Natural killer cell (primary cell): ENCODE results near the gene RAB9B. TPM values are rescaled to one million over a fixed set of nuclear protein-coding genes. Genes with fewer than 3 reads are reported as not detected.

Source experiments
- ATAC-seq, 3 donors: fragments of 150-1000 bp in 2 of 3; fragments of 200-7000 bp in 1 of 3; cut with Tn5 transposase; 1 replicate in 1 of 3; 2 replicates in 2 of 3; pipeline ENCODE4 v1.10.0; 2021; ENCODE audit warnings: mild to moderate bottlenecking in 2 of 3, moderate library complexity in 2 of 3
- DNase-seq, 2 donors: peaks; one replicate each; pipeline versions ENCODE4 v3.0.0 to v3.0.0-alpha.2; 2013 to 2021; ENCODE audit warnings: mixed read lengths in 1 of 2
- H3K27ac ChIP-seq: one replicate; pipeline ENCODE4 v1.5.1; 2013; ENCODE audit warnings: mild to moderate bottlenecking, low read length
- H3K27me3 ChIP-seq: one replicate; pipeline ENCODE4 v1.6.1; 2013; ENCODE audit warnings: low read length; ENCODE audit not compliant: control insufficient read depth, insufficient read depth
- H3K36me3 ChIP-seq: one replicate; pipeline ENCODE4 v1.6.1; 2013; ENCODE audit warnings: low read length; ENCODE audit not compliant: control insufficient read depth, insufficient read depth
- H3K4me1 ChIP-seq: one replicate; pipeline ENCODE4 v1.6.1; 2013; ENCODE audit warnings: low read length; ENCODE audit not compliant: control insufficient read depth, insufficient read depth
- H3K4me3 ChIP-seq: one replicate; pipeline ENCODE4 v1.5.1; 2013; ENCODE audit warnings: low read length
- H3K9me3 ChIP-seq: one replicate; pipeline ENCODE4 v1.6.1; 2013; ENCODE audit warnings: low read length; ENCODE audit not compliant: control insufficient read depth, insufficient read depth
- H3K27ac Mint-ChIP-seq, 2 donors: one replicate each; pipeline ENCODE4 v1.8.0; 2022; ENCODE audit warnings: mild to moderate bottlenecking in 2 of 2, mixed read lengths in 2 of 2, moderate library complexity in 1 of 2
- H3K27me3 Mint-ChIP-seq, 2 donors: one replicate each; pipeline ENCODE4 v1.8.0; 2022; ENCODE audit warnings: low read depth in 2 of 2, mixed read lengths in 2 of 2
- H3K36me3 Mint-ChIP-seq: one replicate; pipeline ENCODE4 v1.8.0; 2022; ENCODE audit warnings: mixed read lengths
- H3K4me1 Mint-ChIP-seq, 2 donors: one replicate each; pipeline ENCODE4 v1.8.0; 2022; ENCODE audit warnings: mixed read lengths in 2 of 2
- H3K4me3 Mint-ChIP-seq: one replicate; pipeline ENCODE4 v1.8.0; 2022; ENCODE audit warnings: mild to moderate bottlenecking, moderate library complexity, mixed read lengths
- H3K9me3 Mint-ChIP-seq, 2 donors: one replicate each; pipeline ENCODE4 v1.8.0; 2022; ENCODE audit warnings: mixed read lengths in 2 of 2
- CTCF ChIP-seq: fragments of 200-600 bp; IDR thresholded peaks from one replicate; pipeline ENCODE4 v1.8.0; 2022; ENCODE audit warnings: antibody characterized with exemption
- WGBS: methylation state at CpG from one replicate; pipeline ENCODE4 v1.1.7; 2013; ENCODE audit warnings: missing lambda C conversion rate; ENCODE audit not compliant: insufficient coverage; 5-methylcytosine and 5-hydroxymethylcytosine counted together
- intact Hi-C: fragments of 100-400 bp; cut with micrococcal nuclease; formaldehyde crosslinking; loops from one replicate; pipeline ENCODE4 v1.14.2; 2022
- total RNA-seq, 4 donors: library from RNA; stranded (reverse); fragments of 120-200 nt in 1 of 4; gene quantifications; one replicate each; pipeline versions ENCODE4 v1.2.3 to v1.2.4, GENCODE V29; 2013 to 2022

RAB9B gene
- total RNA-seq, 3 donors from 2014 or later (not counting 1 experiment from before 2014, with no cell fraction given): 0.45 to 0.64 (median 0.50) TPM

- Mint-ChIP-seq H3K27ac (no peak overlapping the region), H3K27me3 (peaks cover 0 to 1% of the 10 kb centered on the region in 2 donors), H3K4me3 (no peak overlapping the region), H3K36me3 (no peaks in the 10 kb centered on the region), H3K9me3 (no peaks in the 10 kb centered on the region), H3K4me1 (no peaks in the 10 kb centered on the region)
- 72% methylated on average over 3 of the region's 3 CpGs for WGBS
- H3K27ac ChIP-seq: no peak overlapping the region
- DNase-seq: no peak
- no peaks in the 10 kb centered on the region for H3K4me1 ChIP-seq
- H3K27me3 ChIP-seq: no peaks in the 10 kb centered on the region
- ATAC-seq: no peak
- no peaks in the 10 kb centered on the region for H3K36me3 ChIP-seq
- no peak overlapping the region for H3K4me3 ChIP-seq
- TF ChIP-seq CTCF: no peak
- no peaks in the 10 kb centered on the region for H3K9me3 ChIP-seq
- intact Hi-C loops: no loop called here
Measured at GRCh38 chrX:103783196-103783595, 48.9 kb downstream of the RAB9B start.

GRCh38 chrX:103782640-103783039 is 49.4 kb downstream of the RAB9B start:
- Mint-ChIP-seq H3K4me3 (no peak overlapping the region), H3K36me3 (no peaks in the 10 kb centered on the region), H3K27ac (no peak overlapping the region), H3K9me3 (no peaks in the 10 kb centered on the region), H3K4me1 (no peaks in the 10 kb centered on the region), H3K27me3 (peaks cover 0 to 2% of the 10 kb centered on the region in 2 donors)
- DNase-seq (no peak), ATAC-seq (no peak)
- Histone ChIP-seq H3K4me1 (no peaks in the 10 kb centered on the region), H3K9me3 (no peaks in the 10 kb centered on the region), H3K27ac (no peak overlapping the region), H3K4me3 (no peak overlapping the region), H3K27me3 (no peaks in the 10 kb centered on the region), H3K36me3 (no peaks in the 10 kb centered on the region)
- intact Hi-C loops: no loop called here
- TF ChIP-seq CTCF: no peak
- WGBS: 67% methylated on average over 1 of the region's 3 CpGs

- Histone ChIP-seq H3K27ac (no peak overlapping the region), H3K9me3 (no peaks in the 10 kb centered on the region), H3K4me3 (no peak overlapping the region), H3K36me3 (no peaks in the 10 kb centered on the region), H3K27me3 (no peaks in the 10 kb centered on the region), H3K4me1 (no peaks in the 10 kb centered on the region)
- no peaks in the 10 kb centered on the region for H3K9me3 Mint-ChIP-seq
- H3K36me3 Mint-ChIP-seq: no peaks in the 10 kb centered on the region
- DNase-seq (no peak), ATAC-seq (no peak)
- no peak overlapping the region for H3K4me3 Mint-ChIP-seq
- H3K27ac Mint-ChIP-seq: no peak overlapping the region
- no CpG with 5 or more reads among the region's 1 CpG for WGBS
- H3K27me3 Mint-ChIP-seq: peaks cover 0 to 2% of the 10 kb centered on the region in 2 donors
- H3K4me1 Mint-ChIP-seq: no peaks in the 10 kb centered on the region
- TF ChIP-seq CTCF: no peak
- intact Hi-C loops: no loop called here
Measured at GRCh38 chrX:103781706-103782105, 50.4 kb downstream of the RAB9B start.

GRCh38 chrX:103781062-103781402 is 51.0 kb downstream of the RAB9B start:
- no peaks in the 10 kb centered on the region for H3K36me3 Mint-ChIP-seq
- no peaks in the 10 kb centered on the region for H3K36me3 ChIP-seq
- H3K4me3 Mint-ChIP-seq: no peak overlapping the region
- intact Hi-C loops: no loop called here
- no peaks in the 10 kb centered on the region for H3K9me3 Mint-ChIP-seq
- H3K27me3 ChIP-seq: no peaks in the 10 kb centered on the region
- no peak overlapping the region for H3K27ac Mint-ChIP-seq
- H3K27ac ChIP-seq: no peak overlapping the region
- peaks cover 0 to 2% of the 10 kb centered on the region in 2 donors for H3K27me3 Mint-ChIP-seq
- no peaks in the 10 kb centered on the region for H3K4me1 Mint-ChIP-seq
- ATAC-seq (no peak), DNase-seq (no peak)
- WGBS: 100% methylated on average over 1 of the region's 4 CpGs
- H3K4me3 ChIP-seq: no peak overlapping the region
- no peak for TF ChIP-seq CTCF
- H3K4me1 ChIP-seq: no peaks in the 10 kb centered on the region
- no peaks in the 10 kb centered on the region for H3K9me3 ChIP-seq
